Keratinocyte (primary cell): ENCODE results near the gene MGMT. TPM values are rescaled to one million over a fixed set of nuclear protein-coding genes. Genes with fewer than 3 reads are reported as not detected.

Source experiments
- DNase-seq: peaks from one replicate; pipeline ENCODE4 v3.0.0-alpha.2; 2011; ENCODE audit warnings: low read depth, missing footprints, low spot score
- FAIRE-seq: peaks from 2 replicates; lab custom pipeline; 2011; peaks lifted over from hg19 to GRCh38; lab: Jason Lieb, UNC
- H2AFZ ChIP-seq: 2 replicates; pipeline ENCODE4 v1.6.0; 2012; ENCODE audit warnings: low read length, control low read depth, inconsistent platforms; ENCODE audit not compliant: control insufficient read depth
- H3K27ac ChIP-seq: 2 replicates; pipeline ENCODE4 v1.5.1; 2011; ENCODE audit warnings: low read length; ENCODE audit not compliant: control insufficient read depth, insufficient read depth
- H3K27me3 ChIP-seq: 3 replicates; pipeline ENCODE4 v1.6.0; 2011; ENCODE audit warnings: low read length; ENCODE audit not compliant: control insufficient read depth, insufficient read depth; ENCODE audit errors: extremely low read depth
- H3K36me3 ChIP-seq, 2 experiments: 2 replicates in 1 of 2; 3 replicates in 1 of 2; pipeline ENCODE4 v1.5.1; 2011; ENCODE audit warnings: low read length in 2 of 2, mild to moderate bottlenecking in 1 of 2; ENCODE audit not compliant: control insufficient read depth in 2 of 2, insufficient read depth in 2 of 2; ENCODE audit errors: extremely low read depth in 1 of 2
- H3K4me1 ChIP-seq: 3 replicates; pipeline ENCODE4 v1.5.1; 2011; ENCODE audit warnings: low read length; ENCODE audit not compliant: control insufficient read depth, insufficient read depth; ENCODE audit errors: extremely low read depth
- H3K4me2 ChIP-seq: 3 replicates; pipeline ENCODE4 v1.6.0; 2011; ENCODE audit warnings: low read depth, low read length; ENCODE audit not compliant: control insufficient read depth, insufficient read depth; ENCODE audit errors: extremely low read depth
- H3K4me3 ChIP-seq, 3 experiments: fragments of 200-600 bp in 1 of 3; sonication (generic) in 1 of 3; 2 replicates in 2 of 3; 3 replicates in 1 of 3; pipeline ENCODE4 v1.5.1; 2011 to 2016; ENCODE audit warnings: low read length in 3 of 3, mild to moderate bottlenecking in 3 of 3, control low read depth in 2 of 3, inconsistent platforms in 1 of 3, low read depth in 1 of 3, mixed read lengths in 1 of 3, mixed run types in 1 of 3, moderate library complexity in 1 of 3; ENCODE audit not compliant: control insufficient read depth in 2 of 3, insufficient read depth in 2 of 3; ENCODE audit errors: extremely low read depth in 1 of 3
- H3K79me2 ChIP-seq: 2 replicates; pipeline ENCODE4 v1.6.0; 2012; ENCODE audit warnings: low read length; ENCODE audit not compliant: control insufficient read depth, insufficient read depth
- H3K9ac ChIP-seq: 3 replicates; pipeline ENCODE4 v1.6.0; 2011; ENCODE audit warnings: low read length; ENCODE audit not compliant: control insufficient read depth, insufficient read depth; ENCODE audit errors: extremely low read depth
- H3K9me1 ChIP-seq: 3 replicates; pipeline ENCODE4 v1.6.0; 2011; ENCODE audit warnings: low read length; ENCODE audit not compliant: control insufficient read depth, insufficient read depth; ENCODE audit errors: extremely low read depth
- H3K9me3 ChIP-seq: 2 replicates; pipeline ENCODE4 v1.5.1; 2012; ENCODE audit warnings: low read depth, low read length; ENCODE audit not compliant: control insufficient read depth
- H4K20me1 ChIP-seq: 3 replicates; pipeline ENCODE4 v1.6.0; 2011; ENCODE audit warnings: low read length; ENCODE audit not compliant: control insufficient read depth, insufficient read depth; ENCODE audit errors: extremely low read depth
- CTCF ChIP-seq, 3 experiments: IDR thresholded peaks in 1 of 3; conservative IDR thresholded peaks in 1 of 3; optimal IDR thresholded peaks in 1 of 3; 2 replicates in 2 of 3; 3 replicates in 1 of 3; pipeline versions ENCODE3 to v1.5.1; 2011; ENCODE audit warnings: low read length in 3 of 3, mild to moderate bottlenecking in 3 of 3, moderate library complexity in 2 of 3, control low read depth in 1 of 3, inconsistent platforms in 1 of 3; ENCODE audit not compliant: insufficient read depth in 2 of 3; ENCODE audit errors: extremely low read depth in 1 of 3
- EZH2 ChIP-seq: IDR thresholded peaks from one replicate; pipeline ENCODE4 v1.6.1; 2012; ENCODE audit warnings: inconsistent platforms, mild to moderate bottlenecking, low read length, moderate library complexity
- dilution Hi-C: fragments of 300-500 bp; cut with MboI; formaldehyde crosslinking; loops from one replicate; pipeline ENCODE4 v1.7.0; 2020; ENCODE audit warnings: low sequenced_read_pairs; ENCODE audit not compliant: extremely low pct_ligation_motif_present
- polyA plus RNA-seq, 5 experiments: library from polyadenylated mRNA; depleted of rRNA in 3 of 5; stranded (reverse) in 3 of 5; stranded (forward) in 1 of 5; unstranded in 1 of 5; fragments of >200 nt; gene quantifications; 1 replicate in 1 of 5; 2 replicates in 3 of 5; 3 replicates in 1 of 5; pipeline versions ENCODE4 v1.2.1 to v1.2.3, GENCODE V29; 2011 to 2012; ENCODE audit warnings: missing spikeins in 2 of 5, low read depth in 1 of 5, low replicate concordance in 1 of 5

The MGMT gene
- polyA plus RNA-seq, 1 donor (not counting 4 experiments of a cell fraction or from before 2014, with no cell fraction given), result 15.2 TPM

DNA sequence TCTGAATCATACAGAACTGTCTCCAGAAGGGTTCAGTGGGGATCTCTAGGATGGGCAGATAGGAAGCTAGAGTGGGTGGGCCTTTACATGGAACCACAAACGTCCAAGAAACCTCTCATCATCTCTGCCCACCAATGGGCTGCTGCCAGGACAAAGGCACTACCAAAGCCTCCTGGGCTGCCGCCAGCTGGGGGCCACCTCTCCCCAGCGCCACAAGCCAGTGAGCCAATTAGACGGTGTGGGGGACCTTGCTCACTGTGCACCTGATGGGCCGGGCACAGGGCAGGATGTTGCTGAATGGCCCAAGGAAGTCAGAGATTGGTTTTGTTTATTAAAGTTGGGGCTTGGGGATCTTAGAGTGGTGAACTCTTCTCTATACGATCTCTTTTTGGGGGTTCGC is 242.1 kb downstream of the MGMT start:
- Histone ChIP-seq H2AFZ (no peak overlapping the region), H3K4me3 (no peak overlapping the region), H4K20me1 (no peaks in the 10 kb centered on the region), H3K4me2 (no peak overlapping the region), H3K27me3 (no peaks in the 10 kb centered on the region), H3K36me3 (no peaks in the 10 kb centered on the region), H3K4me1 (no peaks in the 10 kb centered on the region), H3K79me2 (no peaks in the 10 kb centered on the region), H3K9ac (no peak overlapping the region), H3K9me3 (no peaks in the 10 kb centered on the region), H3K9me1 (no peaks in the 10 kb centered on the region), H3K27ac (no peak overlapping the region)
- DNase-seq (no peak), FAIRE-seq (no peak)
- dilution Hi-C loops, result no loop called here
- TF ChIP-seq EZH2 (no peak), CTCF (optimal IDR thresholded peaks at IDR 0.05 in 1 of 3, IDR thresholded peaks at IDR 0.05 in 1 of 3, conservative IDR thresholded peaks at IDR 0.05 in 1 of 3; ENCODE audit: extremely low read depth in 1 of 3, insufficient read depth in 2 of 3, low read length in 3 of 3) (no peak)

- no peak overlapping the region for H3K4me3 ChIP-seq
- H3K4me1 ChIP-seq, result no peaks in the 10 kb centered on the region
- H4K20me1 ChIP-seq, result no peaks in the 10 kb centered on the region
- FAIRE-seq, result no peak
- dilution Hi-C loops, result no loop called here
- no peak overlapping the region for H3K4me2 ChIP-seq
- no peak overlapping the region for H3K27ac ChIP-seq
- no peaks in the 10 kb centered on the region for H3K9me1 ChIP-seq
- H3K27me3 ChIP-seq, result no peaks in the 10 kb centered on the region
- no peaks in the 10 kb centered on the region for H3K79me2 ChIP-seq
- TF ChIP-seq CTCF (optimal IDR thresholded peaks at IDR 0.05 in 1 of 3, IDR thresholded peaks at IDR 0.05 in 1 of 3, conservative IDR thresholded peaks at IDR 0.05 in 1 of 3; ENCODE audit: extremely low read depth in 1 of 3, insufficient read depth in 2 of 3, low read length in 3 of 3), result no peak
- no peak for TF ChIP-seq EZH2
- H3K36me3 ChIP-seq, result no peaks in the 10 kb centered on the region
- H3K9me3 ChIP-seq, result no peaks in the 10 kb centered on the region
- no peak overlapping the region for H3K9ac ChIP-seq
- DNase-seq, result no peak
- no peak overlapping the region for H2AFZ ChIP-seq
Measured at GRCh38 chr10:129709627-129710509, 242.8 kb downstream of the MGMT start.
